HG02798 (cell line): ENCODE data around the gene CYFIP1.

ENCODE experiments used
- ATAC-seq: cut with Tn5 transposase; IDR thresholded peaks from one replicate; pipeline ENCODE4 v1.9.1; 2021; ENCODE audit warnings: mild to moderate bottlenecking; ENCODE audit not compliant: unreplicated experiment, poor library complexity

The CYFIP1 gene

GRCh38 chr15:22969489-22969888 is 10.7 kb downstream of the CYFIP1 start:
- no peak for ATAC-seq

GRCh38 chr15:22968366-22968765 is 11.8 kb downstream of the CYFIP1 start:
- ATAC-seq = no peak

- no peak for ATAC-seq
Observed at GRCh38 chr15:22967084-22967770, 12.9 kb downstream of the CYFIP1 start.

- no peak for ATAC-seq
Observed at GRCh38 chr15:22966321-22967083, 13.7 kb downstream of the CYFIP1 start.

GRCh38 chr15:22963641-22964040 is 16.5 kb downstream of the CYFIP1 start:
- no peak for ATAC-seq

- ATAC-seq = no peak
Observed at GRCh38 chr15:22962611-22963010, 17.6 kb downstream of the CYFIP1 start.

GRCh38 chr15:22961762-22962161 is 18.4 kb downstream of the CYFIP1 start:
- no peak for ATAC-seq

- ATAC-seq = no peak
Observed at GRCh38 chr15:22960556-22960955, 19.6 kb downstream of the CYFIP1 start.

- ATAC-seq = no peak
Observed at GRCh38 chr15:22960126-22960525, 20.0 kb downstream of the CYFIP1 start.

GRCh38 chr15:22959321-22960101 is 20.7 kb downstream of the CYFIP1 start:
- no peak for ATAC-seq

- ATAC-seq = no peak
Observed at GRCh38 chr15:22958487-22959280, 21.5 kb downstream of the CYFIP1 start.

GRCh38 chr15:22956978-22957260 is 23.2 kb downstream of the CYFIP1 start:
- no peak for ATAC-seq

GRCh38 chr15:22956257-22956977 is 23.8 kb downstream of the CYFIP1 start:
- no peak for ATAC-seq

- ATAC-seq = no peak
Observed at GRCh38 chr15:22955544-22956119, 24.5 kb downstream of the CYFIP1 start.

- no peak for ATAC-seq
Observed at GRCh38 chr15:22954798-22955543, 25.2 kb downstream of the CYFIP1 start.

GRCh38 chr15:22954326-22954725 is 25.8 kb downstream of the CYFIP1 start:
- no peak for ATAC-seq

- ATAC-seq = no peak
Observed at GRCh38 chr15:22952796-22953579, 27.2 kb downstream of the CYFIP1 start.
